ENCODE data around the gene EEF1B2.

DNA sequence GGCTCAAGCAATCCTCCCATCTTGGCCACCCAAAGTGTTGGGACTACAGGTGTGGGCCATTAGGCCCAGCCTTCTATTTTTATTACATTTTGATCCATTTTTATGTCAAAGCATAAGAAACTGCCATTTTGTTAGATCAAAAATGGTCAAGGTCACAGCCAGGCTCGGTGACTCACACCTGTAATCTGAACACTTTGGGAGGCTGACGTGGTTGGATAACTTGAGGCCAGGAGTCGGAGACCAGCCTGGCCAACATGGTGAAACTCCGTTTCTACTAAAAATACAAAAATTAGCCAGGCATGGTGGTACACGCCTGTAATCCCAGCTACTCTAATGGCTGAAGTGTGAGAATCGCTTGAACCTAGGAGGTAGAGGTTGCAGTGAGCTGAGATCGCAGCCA, 49.2 kb downstream of the EEF1B2 start:
- TF ChIP-seq POLR2A (IDR thresholded peaks at IDR 0.05; ENCODE audit: low read length) (no peak), GATA1 (IDR thresholded peaks at IDR 0.05; ENCODE audit: low read depth, low read length) (no peak)
